ENCODE results near the gene GATA1.

GATA1 gene

GRCh38 chrX:48786341-48786800 lies at the start of gene GATA1:
GATA1 (plus strand) TSS chrX:48786590; CDS start chrX:48791110, 4,520 bp downstream.
- no peak for DNase-seq

GRCh38 chrX:48736878-48737212 lies 49.5 kb upstream of the GATA1 start:
- no peak for DNase-seq

GRCh38 chrX:48737213-48737938 lies 49.0 kb upstream of the GATA1 start:
- DNase-seq = peak; percentile 92

DNA sequence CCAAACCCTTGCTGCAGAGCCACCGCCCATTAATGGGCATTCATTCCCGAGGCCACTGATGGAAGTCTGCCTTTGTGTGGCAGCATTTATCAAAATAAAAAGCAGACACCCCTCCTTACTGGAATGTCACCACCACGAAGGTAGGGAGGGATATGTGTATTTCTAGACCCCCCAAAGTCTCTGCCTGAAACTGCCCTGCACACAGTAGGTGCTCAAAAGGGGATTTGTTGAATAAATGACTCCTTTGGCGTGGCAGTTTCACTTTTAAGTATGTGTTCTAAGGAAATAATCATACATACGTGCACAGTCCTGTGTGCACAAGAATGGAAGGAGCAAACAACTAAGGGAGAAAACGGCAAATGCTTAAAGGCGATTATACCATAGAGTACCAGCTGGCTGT lies 48.5 kb upstream of the GATA1 start:
- no peak for DNase-seq

- DNase-seq = no peak
Observed at GRCh38 chrX:48741834-48742233, 44.6 kb upstream of the GATA1 start.

GRCh38 chrX:48745222-48745621 lies 41.2 kb upstream of the GATA1 start:
- no peak for DNase-seq

- no peak for DNase-seq
Observed at GRCh38 chrX:48747415-48748016, 38.9 kb upstream of the GATA1 start.

DNA sequence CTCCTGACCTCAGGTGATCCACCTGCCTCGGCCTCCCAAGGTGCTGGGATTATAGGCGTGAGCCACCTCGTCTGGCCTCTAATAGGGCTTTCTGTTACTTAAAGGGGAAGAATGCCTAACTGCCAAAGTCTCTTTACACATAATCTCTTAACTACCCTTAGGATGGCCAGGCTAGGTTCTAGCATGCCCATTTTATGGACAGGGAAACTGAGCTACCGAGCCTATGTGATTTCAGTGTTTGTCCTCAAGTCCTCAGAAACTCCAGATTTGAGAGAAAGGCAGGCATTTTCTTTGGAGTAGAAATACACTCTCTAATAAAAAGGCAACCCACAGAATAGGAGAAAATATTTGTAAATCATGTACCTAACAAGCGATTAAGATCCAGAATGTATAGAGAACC lies 37.2 kb upstream of the GATA1 start:
- no peak for DNase-seq

DNA sequence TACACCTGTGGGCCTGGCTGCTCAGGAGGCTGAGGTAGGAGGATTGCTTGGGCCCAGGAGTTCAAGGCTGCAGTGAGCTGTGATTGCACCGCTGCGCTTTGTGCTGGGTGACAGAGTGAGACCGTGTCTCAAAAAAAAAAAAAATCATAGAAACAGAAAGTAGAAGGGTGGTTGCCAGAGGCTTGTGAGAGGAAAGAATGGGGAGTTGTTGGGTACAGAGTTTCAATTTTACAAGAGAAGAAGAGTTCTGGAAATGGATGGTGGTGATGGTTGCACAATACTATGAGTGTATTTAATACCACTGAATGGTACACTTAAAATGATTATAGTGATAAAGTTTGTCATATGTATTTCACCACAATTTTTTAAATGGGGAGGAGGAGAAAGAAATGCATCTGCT lies 35.0 kb upstream of the GATA1 start:
- no peak for DNase-seq

DNA sequence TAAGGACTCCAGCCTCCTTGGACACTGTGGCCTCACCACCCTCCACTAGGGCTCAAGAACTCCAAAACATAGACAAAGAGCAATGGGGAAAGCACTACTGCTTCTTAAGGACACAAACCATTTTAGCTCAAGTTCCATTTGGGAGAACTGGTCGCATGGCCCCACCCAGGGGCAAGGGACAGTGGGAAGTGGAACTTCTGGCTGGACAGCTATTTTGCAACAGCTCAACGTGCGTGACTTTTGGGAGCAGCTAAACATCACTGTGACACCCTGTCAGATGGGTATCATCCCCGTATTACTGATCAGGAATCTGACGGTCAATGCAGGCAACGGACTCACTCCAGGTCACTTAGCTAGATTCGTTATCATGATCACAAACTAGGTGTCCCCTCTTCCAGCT lies 33.9 kb upstream of the GATA1 start:
- DNase-seq = no peak

DNA sequence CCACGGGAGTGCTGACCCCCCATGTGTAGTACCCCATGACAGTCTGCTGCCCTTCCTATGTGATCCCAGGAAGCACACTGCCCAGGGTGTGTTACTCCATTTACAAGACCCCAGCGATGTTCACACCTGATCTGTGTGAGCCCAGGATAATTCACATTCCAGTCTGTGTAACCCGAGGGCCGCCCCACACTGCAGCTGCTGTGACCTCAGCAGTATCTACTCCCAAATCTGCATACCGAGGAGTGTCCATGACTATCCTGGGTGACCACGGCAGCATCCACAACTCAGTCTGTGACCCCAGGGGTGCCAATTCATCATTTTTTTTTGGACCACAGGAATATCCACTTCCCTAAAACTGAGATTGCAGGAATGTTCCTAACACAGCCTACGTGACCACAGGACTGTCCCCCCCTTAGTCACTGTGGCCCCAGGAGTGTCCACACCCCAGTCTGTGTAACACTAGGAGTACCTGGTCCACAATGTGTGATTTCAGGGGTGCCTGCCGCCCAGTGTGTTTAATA lies 32.6 kb upstream of the GATA1 start:
- DNase-seq = no peak

DNA sequence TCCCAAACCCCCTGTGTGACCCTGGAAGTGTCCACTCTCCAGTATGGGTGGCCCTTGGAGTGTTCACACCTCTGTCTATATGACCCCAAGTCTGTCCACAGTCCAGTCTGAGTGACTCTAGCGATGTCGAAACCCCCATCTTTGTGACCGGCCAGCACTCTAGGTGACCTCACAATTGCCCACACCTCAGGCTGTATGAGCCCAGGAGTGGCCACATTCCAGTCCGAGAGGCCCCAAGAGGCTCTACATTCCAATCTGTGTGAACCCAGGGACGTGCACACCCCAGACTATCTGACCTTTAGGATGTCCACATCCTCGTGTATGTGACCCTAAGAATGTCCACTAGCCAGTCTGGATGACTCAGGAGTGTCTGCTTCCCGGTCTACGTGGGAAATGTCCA lies 32.2 kb upstream of the GATA1 start:
- no peak for DNase-seq

GRCh38 chrX:48761674-48762471 lies 24.5 kb upstream of the GATA1 start, which contains the start of gene GLOD5:
GLOD5 (plus strand) TSS chrX:48761747; CDS start chrX:48761791, 44 bp downstream.
- no peak for DNase-seq

DNA sequence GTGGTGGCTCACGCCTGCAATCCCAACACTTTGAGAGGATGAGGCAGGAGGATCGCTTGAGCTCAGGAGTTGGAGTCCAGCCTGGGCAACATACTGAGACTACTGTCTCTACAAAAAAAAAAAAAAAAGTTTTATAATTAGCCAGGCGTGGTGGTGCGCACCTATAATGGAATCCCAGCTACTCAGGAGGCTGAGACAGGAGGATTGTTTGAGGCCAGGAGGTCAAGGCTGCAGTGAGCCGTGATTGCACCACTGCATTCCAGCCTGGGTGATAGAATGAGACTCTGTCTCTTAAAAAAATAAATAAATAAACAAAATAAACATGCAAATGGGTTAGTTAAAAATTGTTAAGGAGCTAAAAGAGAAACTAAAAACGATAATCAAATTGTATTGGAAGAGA lies 17.2 kb upstream of the GATA1 start:
- no peak for DNase-seq

DNA sequence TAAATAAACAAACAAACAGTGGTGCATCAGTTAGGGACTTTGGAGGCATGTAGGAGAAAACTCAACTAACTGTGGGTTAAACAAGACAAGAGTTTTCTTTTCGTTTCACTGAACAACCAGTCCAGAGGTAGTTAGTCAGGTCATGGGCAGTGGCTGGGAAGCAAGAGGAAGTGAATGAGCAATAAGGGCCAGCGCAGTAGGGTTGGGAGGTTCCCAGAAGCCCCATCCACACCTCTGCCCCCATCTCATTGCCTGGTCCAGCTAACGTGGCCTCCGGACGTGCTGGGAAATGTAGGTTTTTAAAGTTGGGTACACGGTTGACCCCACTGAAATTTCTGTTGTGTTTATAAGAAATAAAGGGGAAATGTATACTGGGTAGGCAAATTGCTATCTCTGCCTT lies 16.1 kb upstream of the GATA1 start:
- no peak for DNase-seq

GRCh38 chrX:48772602-48773001 lies 13.8 kb upstream of the GATA1 start:
- no peak for DNase-seq

DNA sequence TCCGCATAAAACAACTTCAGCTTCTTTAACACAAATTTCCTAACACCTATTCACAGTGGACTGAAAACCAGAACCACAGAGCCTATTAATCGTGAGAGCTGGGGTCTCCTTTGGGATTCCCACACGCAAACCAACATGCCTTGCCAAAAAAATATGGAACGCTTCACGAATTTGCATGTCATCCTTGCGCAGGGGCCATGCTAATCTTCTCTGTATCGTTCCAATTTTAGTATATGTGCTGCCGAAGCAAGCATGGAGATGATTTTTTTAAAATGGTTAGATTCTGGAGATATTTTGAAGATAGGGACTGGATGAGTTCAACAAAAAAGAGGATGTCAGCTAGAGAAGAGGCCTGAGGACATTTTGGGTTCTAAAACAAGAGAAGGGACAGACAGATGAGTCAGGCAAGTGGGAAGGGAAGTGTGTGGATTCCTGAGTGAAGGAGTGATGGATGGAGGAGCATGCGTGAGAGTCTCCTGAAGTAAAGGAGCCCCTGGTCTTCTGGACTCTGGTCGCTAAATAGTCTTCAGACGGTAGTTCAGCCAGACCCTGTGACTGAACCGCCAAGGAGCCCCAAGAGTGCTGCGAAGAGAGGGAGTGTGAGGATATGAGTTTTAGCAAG lies 9.5 kb upstream of the GATA1 start:
- no peak for DNase-seq

- no peak for DNase-seq
Observed at GRCh38 chrX:48779399-48779798, 7.0 kb upstream of the GATA1 start.

DNA sequence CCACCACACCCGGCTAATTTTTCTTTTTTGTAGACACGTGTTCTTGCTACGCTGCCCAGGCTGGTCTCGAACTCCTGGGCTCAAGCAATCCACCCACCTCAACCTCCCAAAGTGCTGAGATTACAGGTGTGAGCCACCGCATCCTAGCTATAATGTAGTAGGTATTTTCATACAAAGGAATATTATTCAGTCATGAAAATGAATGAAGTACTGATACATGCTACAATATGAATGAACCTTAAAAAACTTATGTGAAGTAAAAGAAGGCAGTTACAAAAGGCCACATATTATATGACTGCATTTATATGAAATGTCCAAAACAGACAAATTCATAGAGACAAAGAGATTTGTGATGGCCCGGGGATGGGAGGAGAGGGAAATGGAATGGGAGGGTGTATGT lies 4.7 kb upstream of the GATA1 start:
- DNase-seq = no peak

GRCh38 chrX:48782216-48782615 lies 4.2 kb upstream of the GATA1 start:
- no peak for DNase-seq

- DNase-seq = no peak
Observed at GRCh38 chrX:48782795-48783194, 3.6 kb upstream of the GATA1 start.

DNA sequence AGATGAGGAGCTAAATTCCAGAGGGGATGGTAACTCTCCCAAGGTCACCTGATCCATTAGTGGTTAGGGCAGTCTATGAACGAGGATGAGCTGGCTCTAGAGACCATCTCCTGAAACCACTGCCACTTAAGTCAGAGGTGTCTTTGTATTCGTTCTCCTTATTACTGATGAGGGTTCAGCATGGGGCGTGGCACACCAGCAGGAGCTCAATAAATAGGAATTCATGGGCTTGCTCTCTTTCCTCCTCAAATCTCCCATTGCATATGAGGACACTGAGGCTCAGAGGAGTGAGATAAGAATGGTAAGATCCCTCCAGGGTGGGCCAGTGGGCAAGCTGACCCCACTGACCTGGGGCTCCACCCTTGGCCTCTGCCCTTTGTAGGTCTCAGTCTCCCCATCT lies 1.7 kb upstream of the GATA1 start:
- DNase-seq = no peak

GRCh38 chrX:48785186-48785539 lies 1.2 kb upstream of the GATA1 start:
- DNase-seq = no peak

Measured in kidney glomerular epithelial cell (primary cell).